HUES6 (cell line): ENCODE data around the gene DOCK11.
A peak's percentile ranks its signal among the peaks of the same experiment; 100 is the strongest.

Experiments
- H3K27ac ChIP-seq: 2 replicates; pipeline ENCODE4 v1.7.0; 2013; ENCODE audit warnings: low read depth, mild to moderate bottlenecking, low read length, inconsistent platforms
- H3K27me3 ChIP-seq: 2 replicates; pipeline ENCODE4 v1.6.1; 2013; ENCODE audit warnings: low read length; ENCODE audit not compliant: control insufficient read depth, insufficient read depth
- H3K36me3 ChIP-seq: 2 replicates; pipeline ENCODE4 v1.6.1; 2013; ENCODE audit warnings: low read length; ENCODE audit not compliant: control insufficient read depth, insufficient read depth
- H3K4me1 ChIP-seq: 2 replicates; pipeline ENCODE4 v1.6.1; 2013; ENCODE audit warnings: low read length; ENCODE audit not compliant: control insufficient read depth, insufficient read depth
- H3K4me3 ChIP-seq: 2 replicates; pipeline ENCODE4 v1.5.1; 2013; ENCODE audit warnings: low read depth, low read length
- H3K9ac ChIP-seq: one replicate; pipeline ENCODE4 v1.6.1; 2013; ENCODE audit warnings: mild to moderate bottlenecking, low read length
- H3K9me3 ChIP-seq: 2 replicates; pipeline ENCODE4 v1.6.1; 2013; ENCODE audit warnings: low read depth, low read length; ENCODE audit not compliant: control insufficient read depth, insufficient read depth

The DOCK11 gene

GRCh38 chrX:118536204-118536603 is 40.6 kb downstream of the DOCK11 start:
- no peak overlapping the region for H3K9ac ChIP-seq
- H3K9me3 ChIP-seq = no peaks in the 10 kb centered on the region
- H3K27ac ChIP-seq = no peak overlapping the region
- no peaks in the 10 kb centered on the region for H3K36me3 ChIP-seq
- H3K27me3 ChIP-seq = no peaks in the 10 kb centered on the region
- H3K4me3 ChIP-seq = no peak overlapping the region
- H3K4me1 ChIP-seq = peaks cover 44% of the 10 kb centered on the region

GRCh38 chrX:118536687-118537461 is 41.3 kb downstream of the DOCK11 start:
- H3K4me3 ChIP-seq = 0 out of 2 replicates have a peak overlapping the region, but pooled peaks have one; percentile 3

GRCh38 chrX:118538386-118538785 is 42.8 kb downstream of the DOCK11 start:
- Histone ChIP-seq H3K27ac (no peak overlapping the region), H3K27me3 (peaks cover 3% of the 10 kb centered on the region; the same call in 1 of the 2 replicates), H3K36me3 (no peaks in the 10 kb centered on the region), H3K4me1 (peaks cover 42% of the 10 kb centered on the region), H3K4me3 (no peak overlapping the region), H3K9me3 (no peaks in the 10 kb centered on the region), H3K9ac (no peak overlapping the region)

More at GRCh38 chrX:118536687-118537461, 41.3 kb downstream of the DOCK11 start:
- H3K4me1 ChIP-seq = peaks cover 44% of the 10 kb centered on the region
- H3K36me3 ChIP-seq = no peaks in the 10 kb centered on the region
- H3K9ac ChIP-seq = peak overlapping the region; percentile 22
- no peaks in the 10 kb centered on the region for H3K9me3 ChIP-seq
- H3K27me3 ChIP-seq = peaks cover 3% of the 10 kb centered on the region; the same call in 1 of the 2 replicates
- H3K27ac ChIP-seq = no peak overlapping the region

GRCh38 chrX:118540342-118540741 is 44.7 kb downstream of the DOCK11 start:
- no peaks in the 10 kb centered on the region for H3K9me3 ChIP-seq
- H3K4me3 ChIP-seq = no peak overlapping the region
- H3K36me3 ChIP-seq = no peaks in the 10 kb centered on the region
- peaks cover 23% of the 10 kb centered on the region for H3K4me1 ChIP-seq
- no peak overlapping the region for H3K9ac ChIP-seq
- H3K27ac ChIP-seq = no peak overlapping the region
- H3K27me3 ChIP-seq = peaks cover 3% of the 10 kb centered on the region; the same call in 1 of the 2 replicates

- Histone ChIP-seq H3K36me3 (0 out of 2 replicates have a peak, but pooled peaks cover 2% of the 10 kb centered on the region), H3K4me1 (peaks cover 12% of the 10 kb centered on the region), H3K27ac (no peak overlapping the region), H3K27me3 (peaks cover 3% of the 10 kb centered on the region; the same call in 1 of the 2 replicates), H3K4me3 (no peak overlapping the region), H3K9me3 (no peaks in the 10 kb centered on the region), H3K9ac (no peak overlapping the region)
Measured at GRCh38 chrX:118541482-118541881, 45.9 kb downstream of the DOCK11 start.

- no peaks in the 10 kb centered on the region for H3K9me3 ChIP-seq
- no peak overlapping the region for H3K27ac ChIP-seq
- H3K36me3 ChIP-seq = 0 out of 2 replicates have a peak, but pooled peaks cover 2% of the 10 kb centered on the region
- no peak overlapping the region for H3K4me3 ChIP-seq
- peaks cover 3% of the 10 kb centered on the region; the same call in 1 of the 2 replicates for H3K27me3 ChIP-seq
- H3K4me1 ChIP-seq = no peaks in the 10 kb centered on the region
- no peak overlapping the region for H3K9ac ChIP-seq
Measured at GRCh38 chrX:118545510-118545909, 49.9 kb downstream of the DOCK11 start.

- Histone ChIP-seq H3K4me3 (no peak overlapping the region), H3K9ac (no peak overlapping the region), H3K36me3 (0 out of 2 replicates have a peak, but pooled peaks cover 2% of the 10 kb centered on the region), H3K27me3 (no peaks in the 10 kb centered on the region), H3K9me3 (no peaks in the 10 kb centered on the region), H3K27ac (no peak overlapping the region), H3K4me1 (no peaks in the 10 kb centered on the region)
Measured at GRCh38 chrX:118548841-118549240, 53.2 kb downstream of the DOCK11 start.

- Histone ChIP-seq H3K36me3 (no peaks in the 10 kb centered on the region), H3K27me3 (no peaks in the 10 kb centered on the region), H3K27ac (no peak overlapping the region), H3K9ac (no peak overlapping the region), H3K4me1 (no peaks in the 10 kb centered on the region), H3K4me3 (no peak overlapping the region), H3K9me3 (no peaks in the 10 kb centered on the region)
Measured at GRCh38 chrX:118550792-118551191, 55.2 kb downstream of the DOCK11 start.

GRCh38 chrX:118551426-118551825 is 55.8 kb downstream of the DOCK11 start:
- no peaks in the 10 kb centered on the region for H3K27me3 ChIP-seq
- no peaks in the 10 kb centered on the region for H3K4me1 ChIP-seq
- no peaks in the 10 kb centered on the region for H3K36me3 ChIP-seq
- no peaks in the 10 kb centered on the region for H3K9me3 ChIP-seq
- H3K4me3 ChIP-seq = no peak overlapping the region
- H3K9ac ChIP-seq = no peak overlapping the region
- H3K27ac ChIP-seq = no peak overlapping the region

- no peaks in the 10 kb centered on the region for H3K27me3 ChIP-seq
- no peaks in the 10 kb centered on the region for H3K36me3 ChIP-seq
- no peaks in the 10 kb centered on the region for H3K9me3 ChIP-seq
- H3K4me1 ChIP-seq = no peaks in the 10 kb centered on the region
- no peak overlapping the region for H3K9ac ChIP-seq
- H3K27ac ChIP-seq = no peak overlapping the region
- no peak overlapping the region for H3K4me3 ChIP-seq
Measured at GRCh38 chrX:118552121-118552900, 56.7 kb downstream of the DOCK11 start.
